WTC11 (cell line): ENCODE results near the gene TMEM14A.
"Not testable (repeated sequence)": the region's sequence is repeated elsewhere in the genome, so short reads cannot be mapped to it uniquely, and the experiment has no call there.

Source experiments
- ATF2 ChIP-seq: sonication (generic); formaldehyde crosslinking; IDR thresholded peaks from 2 replicates; pipeline ENCODE4 v1.8.1; 2022; ENCODE audit warnings: low read depth, missing genetic modification reagents, borderline replicate concordance
- ATF3 ChIP-seq: sonication (generic); formaldehyde crosslinking; conservative IDR thresholded peaks from 2 replicates; pipeline ENCODE4 v1.8.1; 2022; ENCODE audit warnings: mild to moderate bottlenecking, missing genetic modification reagents
- CDX4 ChIP-seq: fragments of 250-450 bp; sonication (Bioruptor Pico); IDR thresholded peaks from 2 replicates; pipeline ENCODE4 v1.9.0; 2021; ENCODE audit warnings: moderate library complexity, mild to moderate bottlenecking, inconsistent platforms, borderline replicate concordance
- CTCF ChIP-seq: fragments of 200-600 bp; IDR thresholded peaks from 2 replicates; pipeline ENCODE4 v1.8.0; 2022; ENCODE audit warnings: antibody characterized with exemption
- ELF4 ChIP-seq: sonication (generic); formaldehyde crosslinking; IDR thresholded peaks from 2 replicates; pipeline ENCODE4 v1.8.1; 2022; ENCODE audit warnings: low read depth, mild to moderate bottlenecking, moderate library complexity, missing genetic modification reagents
- FOXJ3 ChIP-seq: sonication (generic); formaldehyde crosslinking; IDR thresholded peaks from 2 replicates; pipeline ENCODE4 v1.9.0; 2021; ENCODE audit warnings: missing genetic modification reagents, mild to moderate bottlenecking, borderline replicate concordance
- JAZF1 ChIP-seq: fragments of 250-450 bp; sonication (Bioruptor Pico); IDR thresholded peaks from 2 replicates; pipeline ENCODE4 v1.9.0; 2021; ENCODE audit warnings: moderate library complexity, mild to moderate bottlenecking, inconsistent platforms
- ZBTB43 ChIP-seq: sonication (generic); formaldehyde crosslinking; IDR thresholded peaks from 2 replicates; pipeline ENCODE4 v1.8.1; 2023; ENCODE audit warnings: mild to moderate bottlenecking, missing genetic modification reagents
- ZNF263 ChIP-seq: sonication (generic); formaldehyde crosslinking; IDR thresholded peaks from 2 replicates; pipeline ENCODE4 v1.8.1; 2022; ENCODE audit warnings: low read depth, mild to moderate bottlenecking, moderate library complexity, missing genetic modification reagents

- not testable (repeated sequence) for TF ChIP-seq CTCF; ATF2 (CRISPR knock-in tag); FOXJ3 (CRISPR knock-in tag); JAZF1 (CRISPR knock-in tag); ATF3; CDX4 (CRISPR knock-in tag); ZBTB43 (CRISPR knock-in tag); ELF4 (CRISPR knock-in tag); ZNF263 (CRISPR knock-in tag)
These were observed 43.8 kb downstream of the TMEM14A start for GRCh38 chr6:52714761-52715160.
